H7 (cell line): ENCODE results near the gene PPIE. TPM values are rescaled to one million over a fixed set of nuclear protein-coding genes. Genes with fewer than 3 reads are reported as not detected.

Source experiments
- DNase-seq: peaks from one replicate; pipeline ENCODE4 v3.0.0; 2012
- H3K27me3 ChIP-seq: 2 replicates; pipeline ENCODE4 v1.6.0; 2011; ENCODE audit warnings: mild to moderate bottlenecking, low read length; ENCODE audit not compliant: control insufficient read depth, insufficient read depth
- H3K36me3 ChIP-seq: replicated peaks from 2 replicates; pipeline ENCODE4 v1.5.1; 2011; ENCODE audit warnings: low read length; ENCODE audit not compliant: control insufficient read depth, insufficient read depth
- H3K4me3 ChIP-seq: 2 replicates; pipeline ENCODE4 v1.5.1; 2011; ENCODE audit warnings: low read depth, mild to moderate bottlenecking, control low read depth, low read length, moderate library complexity; ENCODE audit not compliant: insufficient read depth
- total RNA-seq: library from RNA; depleted of rRNA; stranded (reverse); fragments of >200 nt; shearing (Covaris generic); gene quantifications from 2 replicates; pipeline ENCODE4 v1.2.3, GENCODE V29; 2014

Gene PPIE
- total RNA-seq, 1 experiment from 2014 or later, result 63.1 TPM

DNA sequence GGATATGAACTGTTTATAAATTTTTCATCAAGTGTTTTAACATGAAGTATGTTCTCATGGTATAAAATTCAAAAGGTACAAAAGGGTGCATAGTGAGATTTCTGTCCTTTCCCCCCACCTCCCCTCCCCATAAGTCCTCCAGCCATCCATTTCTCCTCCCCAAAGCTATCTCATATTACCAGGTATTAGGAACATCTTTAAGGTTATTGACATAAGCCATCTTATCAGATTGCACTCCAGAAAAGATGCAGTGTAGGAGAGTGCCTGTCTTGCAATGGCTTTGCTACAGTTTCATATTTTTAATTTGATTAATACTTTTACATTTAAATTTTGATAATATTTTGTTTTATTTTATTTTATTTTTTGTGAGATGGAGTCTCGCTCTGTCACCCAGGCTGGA lies 33.9 kb upstream of the PPIE start:
- no peaks in the 10 kb centered on the region for H3K36me3 ChIP-seq
- H3K4me3 ChIP-seq, result no peak overlapping the region
- no peak for DNase-seq
- peaks cover 94% of the 10 kb centered on the region for H3K27me3 ChIP-seq

DNA sequence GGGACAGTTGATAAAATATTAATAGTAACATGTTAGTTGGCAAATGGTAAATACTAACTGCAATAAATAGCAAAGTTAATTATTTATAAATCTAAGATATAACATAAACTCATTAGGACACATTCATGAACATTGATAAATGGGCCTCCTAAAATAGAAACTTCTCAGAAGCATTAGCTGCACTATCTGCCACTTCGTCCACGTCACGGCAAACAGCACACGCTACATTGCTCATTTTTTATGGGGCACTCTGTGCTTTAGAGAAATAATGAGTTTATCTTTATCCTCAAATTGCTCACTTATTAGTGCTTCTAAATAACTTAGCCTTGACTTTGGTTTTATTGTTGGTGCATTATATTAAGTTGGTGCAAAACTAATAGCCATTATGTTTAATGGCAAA lies 31.2 kb upstream of the PPIE start:
- Histone ChIP-seq H3K4me3 (no peak overlapping the region), H3K36me3 (no peaks in the 10 kb centered on the region), H3K27me3 (peaks cover 97% of the 10 kb centered on the region)
- DNase-seq, result no peak

- DNase-seq, result no peak
- Histone ChIP-seq H3K36me3 (no peaks in the 10 kb centered on the region), H3K27me3 (peaks cover 97% of the 10 kb centered on the region), H3K4me3 (no peak overlapping the region)
Observed at GRCh38 chr1:39711104-39711965, 27.3 kb upstream of the PPIE start.

DNA sequence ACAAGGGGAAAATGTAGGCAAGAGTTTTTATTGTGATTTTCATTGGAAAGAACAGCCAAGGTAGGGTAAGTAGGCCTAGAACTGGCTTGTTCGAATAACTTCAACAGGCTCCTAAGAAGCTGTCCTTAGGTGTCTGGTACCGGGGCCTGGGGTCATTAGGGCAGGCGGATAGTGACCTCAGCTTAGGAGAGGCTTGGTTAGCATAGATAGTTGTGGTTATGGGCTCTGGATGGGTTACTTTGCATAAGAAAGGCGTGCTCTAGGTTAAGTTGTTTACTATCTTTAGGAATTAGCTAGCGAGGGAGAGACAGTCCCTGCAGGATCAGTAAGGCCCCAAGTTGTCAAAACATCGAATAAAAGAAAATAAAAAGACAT lies 26.7 kb upstream of the PPIE start:
- no peaks in the 10 kb centered on the region for H3K36me3 ChIP-seq
- no peak overlapping the region for H3K4me3 ChIP-seq
- peaks cover 97% of the 10 kb centered on the region for H3K27me3 ChIP-seq
- DNase-seq, result peak; percentile 58

DNA sequence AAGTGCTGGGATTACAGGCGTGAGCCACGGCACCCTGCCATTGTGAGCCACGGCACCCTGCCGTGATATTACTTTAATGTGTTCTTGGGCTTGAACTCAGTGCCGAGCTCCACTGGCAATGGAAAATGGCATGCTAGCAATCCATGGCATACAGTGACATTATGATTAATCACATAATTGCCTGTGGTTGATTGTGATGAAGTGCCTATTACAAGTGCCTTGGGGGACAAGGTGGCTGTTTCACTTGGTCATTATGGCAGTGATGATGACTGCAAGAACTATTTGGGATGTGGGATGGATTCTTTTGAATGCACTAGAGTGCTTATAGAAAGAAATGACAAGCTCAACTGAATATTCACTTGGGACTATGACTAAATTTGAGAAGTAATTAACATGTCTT lies 25.1 kb upstream of the PPIE start:
- Histone ChIP-seq H3K4me3 (no peak overlapping the region), H3K36me3 (no peaks in the 10 kb centered on the region), H3K27me3 (peaks cover 96% of the 10 kb centered on the region)
- no peak for DNase-seq

DNA sequence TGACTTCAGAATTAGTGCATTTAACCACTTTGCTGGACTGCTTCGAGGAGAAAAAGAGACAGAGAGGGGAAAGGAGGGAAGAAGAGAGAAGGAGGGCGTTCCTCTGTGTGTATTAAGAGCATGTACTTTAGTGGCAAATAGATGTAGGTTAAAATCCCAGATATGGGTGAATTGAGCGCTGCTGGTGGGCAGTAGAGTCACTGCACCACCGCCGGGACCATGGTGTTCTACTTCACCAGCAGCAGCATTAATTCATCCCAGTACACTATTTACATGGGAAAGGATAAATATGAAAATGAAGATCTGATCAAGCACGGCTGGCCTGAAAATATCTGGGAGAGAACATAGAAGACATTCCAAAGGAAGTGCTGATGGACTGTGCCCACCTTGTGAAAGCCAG lies 20.9 kb upstream of the PPIE start:
- no peaks in the 10 kb centered on the region for H3K36me3 ChIP-seq
- no peak overlapping the region for H3K4me3 ChIP-seq
- no peak for DNase-seq
- H3K27me3 ChIP-seq, result peaks cover 91% of the 10 kb centered on the region

DNA sequence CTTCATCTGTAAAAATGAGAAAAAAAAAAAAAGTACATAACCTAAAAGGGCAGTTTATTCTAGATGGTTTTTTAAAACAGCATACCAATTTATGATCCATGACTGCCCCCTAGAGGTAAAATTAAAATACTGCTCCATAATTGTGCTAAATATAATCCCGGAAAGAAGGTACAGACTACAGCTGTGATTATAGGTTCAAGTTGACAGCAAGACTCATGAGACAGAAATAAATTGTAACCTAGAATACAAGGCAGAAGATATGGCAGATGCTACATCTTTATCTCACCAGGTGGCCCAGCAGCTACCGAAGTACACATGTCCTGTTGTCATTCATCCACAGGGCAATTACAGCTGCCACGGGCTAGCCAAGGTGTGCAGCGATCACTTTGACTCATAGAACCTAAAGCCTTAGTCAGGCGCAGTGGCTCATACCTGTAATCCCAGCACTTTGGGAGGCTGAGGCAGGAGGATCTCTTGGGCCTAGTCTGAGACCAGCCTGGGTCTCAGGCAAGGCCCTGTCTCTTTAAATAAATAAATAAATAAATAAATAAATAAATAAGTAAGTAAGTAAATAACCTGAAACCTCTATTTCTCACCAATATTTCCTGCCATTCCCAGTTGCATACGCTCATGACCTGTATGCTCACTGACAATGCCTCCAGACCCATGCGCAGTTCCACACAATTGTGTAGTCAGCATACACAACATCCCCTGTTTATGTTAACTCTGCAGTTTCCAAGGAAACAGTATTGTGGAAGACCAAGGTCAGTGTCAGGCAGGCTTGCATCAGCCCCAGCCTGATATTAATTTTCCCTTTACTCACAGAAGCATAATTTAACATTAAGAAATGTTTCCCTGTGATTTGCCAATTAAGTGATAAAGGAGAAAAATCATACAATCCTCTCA lies 18.3 kb upstream of the PPIE start:
- H3K27me3 ChIP-seq, result peaks cover 87% of the 10 kb centered on the region
- no peak for DNase-seq
- no peaks in the 10 kb centered on the region for H3K36me3 ChIP-seq
- H3K4me3 ChIP-seq, result no peak overlapping the region

DNA sequence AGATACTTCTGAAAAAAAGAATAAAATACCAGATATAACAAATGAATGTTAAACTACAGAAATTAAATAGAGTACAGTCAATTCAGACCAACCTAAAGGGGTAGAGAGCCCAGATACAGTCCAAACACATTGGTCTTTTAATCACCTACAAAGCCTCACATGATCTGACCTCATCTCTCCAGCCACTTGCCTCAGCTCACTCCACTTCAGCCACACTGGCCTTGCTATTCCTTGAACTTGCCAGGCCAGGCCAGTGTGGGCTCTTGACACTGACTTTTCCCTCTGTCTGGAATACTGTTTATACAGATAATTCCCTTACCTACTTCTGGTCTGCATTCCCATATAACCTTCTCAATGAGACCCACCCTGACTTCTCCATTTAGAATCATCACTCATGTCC lies 17.0 kb upstream of the PPIE start:
- Histone ChIP-seq H3K4me3 (no peak overlapping the region), H3K36me3 (no peaks in the 10 kb centered on the region), H3K27me3 (peaks cover 85% of the 10 kb centered on the region)
- no peak for DNase-seq

GRCh38 chr1:39722495-39722894 lies 16.2 kb upstream of the PPIE start:
- DNase-seq, result no peak
- H3K36me3 ChIP-seq, result no peaks in the 10 kb centered on the region
- H3K27me3 ChIP-seq, result peaks cover 84% of the 10 kb centered on the region
- no peak overlapping the region for H3K4me3 ChIP-seq

DNA sequence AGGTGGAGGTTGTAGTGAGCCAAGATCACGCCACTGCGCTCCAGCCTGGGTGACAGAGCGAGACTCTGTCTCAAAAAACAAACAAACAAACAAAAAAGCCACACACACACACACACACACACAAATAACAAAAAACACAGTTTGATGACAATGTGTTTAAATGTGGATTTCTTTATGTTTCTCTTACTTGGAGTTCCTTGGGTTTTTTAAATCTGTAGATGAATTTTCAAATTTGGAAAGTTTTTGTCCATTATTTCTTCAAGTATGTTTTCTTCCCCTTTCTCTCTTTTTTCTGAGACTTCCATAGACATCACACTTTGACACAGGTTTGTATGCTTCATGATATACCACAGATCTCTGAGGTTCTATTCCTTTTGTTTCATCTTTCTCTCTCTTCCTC lies 12.1 kb upstream of the PPIE start:
- Histone ChIP-seq H3K27me3 (peaks cover 88% of the 10 kb centered on the region), H3K4me3 (no peak overlapping the region), H3K36me3 (no peaks in the 10 kb centered on the region)
- no peak for DNase-seq

DNA sequence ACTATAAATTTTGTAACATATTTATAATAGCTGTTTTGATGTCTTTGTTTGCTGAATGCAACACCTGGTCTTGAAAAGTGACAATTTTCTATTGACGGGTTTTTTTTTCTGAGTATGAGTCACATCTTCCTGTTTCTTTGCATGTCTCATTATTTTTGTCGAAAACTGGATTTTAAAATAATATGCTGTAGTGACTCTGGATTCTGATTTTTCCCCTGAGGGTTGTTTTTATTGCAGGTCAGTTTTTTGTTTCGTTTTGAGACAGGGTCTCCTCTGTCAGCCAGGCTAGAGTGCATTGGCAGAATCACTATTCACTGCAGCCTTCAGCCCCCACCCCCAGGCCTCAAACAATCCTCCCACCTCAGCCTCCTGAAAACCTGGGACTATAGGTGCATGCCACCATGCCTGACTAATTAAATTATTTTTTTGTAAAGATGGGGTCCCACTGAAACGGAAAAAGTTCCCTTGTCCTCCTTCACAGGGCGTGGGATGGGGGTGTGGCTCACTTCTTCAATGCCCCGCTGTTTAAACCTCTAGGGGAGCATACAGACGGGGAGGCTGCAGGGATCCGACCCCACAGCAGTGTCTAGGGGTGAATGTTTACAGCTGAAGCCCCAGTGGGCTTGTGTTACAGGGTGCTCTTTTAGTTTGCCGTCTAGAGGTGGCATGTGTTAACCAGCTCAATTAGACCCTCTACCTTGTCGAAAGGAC lies 11.3 kb upstream of the PPIE start:
- H3K4me3 ChIP-seq, result no peak overlapping the region
- no peak for DNase-seq
- H3K27me3 ChIP-seq, result peaks cover 84% of the 10 kb centered on the region
- H3K36me3 ChIP-seq, result no peaks in the 10 kb centered on the region

GRCh38 chr1:39727932-39728317 lies 10.8 kb upstream of the PPIE start:
- Histone ChIP-seq H3K4me3 (no peak overlapping the region), H3K36me3 (no peaks in the 10 kb centered on the region), H3K27me3 (peaks cover 85% of the 10 kb centered on the region)
- DNase-seq, result no peak

DNA sequence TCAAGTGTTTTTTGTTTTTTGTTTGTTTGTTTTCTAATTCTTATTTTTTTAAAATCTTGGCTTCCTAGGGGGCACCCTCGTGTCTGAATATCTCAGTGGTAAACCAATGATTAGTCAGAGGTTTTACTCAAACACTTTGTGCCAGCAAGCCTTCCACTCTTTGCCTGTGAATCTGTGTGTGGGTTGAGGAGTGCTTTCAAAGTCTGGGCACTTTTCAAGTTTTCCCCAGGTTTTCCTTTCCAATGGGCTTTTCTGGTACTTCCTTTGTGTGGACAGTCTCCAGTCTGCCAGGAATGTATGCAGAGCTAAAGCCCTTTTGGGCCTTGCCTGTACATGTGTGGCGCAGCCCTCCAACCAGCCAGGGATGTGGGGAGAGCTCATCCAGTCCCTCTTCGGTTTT lies 9.7 kb upstream of the PPIE start:
- Histone ChIP-seq H3K27me3 (peaks cover 87% of the 10 kb centered on the region), H3K36me3 (no peaks in the 10 kb centered on the region), H3K4me3 (no peak overlapping the region)
- DNase-seq, result no peak

- Histone ChIP-seq H3K36me3 (no peaks in the 10 kb centered on the region), H3K27me3 (peaks cover 86% of the 10 kb centered on the region), H3K4me3 (no peak overlapping the region)
- no peak for DNase-seq
Observed at GRCh38 chr1:39729842-39730241, 8.8 kb upstream of the PPIE start.
